RPMI7951 (cell line): Measurements from ENCODE around the gene LTV1. TPM values are rescaled to one million over a fixed set of nuclear protein-coding genes. Genes with fewer than 3 reads are reported as not detected.

Source experiments
- DNase-seq: peaks from one replicate; pipeline ENCODE4 v3.0.0-alpha.2; 2012; ENCODE audit warnings: low read depth
- total RNA-seq: library from RNA; depleted of rRNA; stranded (reverse); fragments of >200 nt; shearing (Covaris generic); gene quantifications from 2 replicates; pipeline ENCODE4 v1.2.3, GENCODE V29; 2014; rRNA removed

The LTV1 gene
- total RNA-seq, 1 experiment from 2014 or later = 30.5 TPM

- no peak for DNase-seq
These were observed 51.5 kb downstream of the LTV1 start for GRCh38 chr6:143894655-143895054.

DNA sequence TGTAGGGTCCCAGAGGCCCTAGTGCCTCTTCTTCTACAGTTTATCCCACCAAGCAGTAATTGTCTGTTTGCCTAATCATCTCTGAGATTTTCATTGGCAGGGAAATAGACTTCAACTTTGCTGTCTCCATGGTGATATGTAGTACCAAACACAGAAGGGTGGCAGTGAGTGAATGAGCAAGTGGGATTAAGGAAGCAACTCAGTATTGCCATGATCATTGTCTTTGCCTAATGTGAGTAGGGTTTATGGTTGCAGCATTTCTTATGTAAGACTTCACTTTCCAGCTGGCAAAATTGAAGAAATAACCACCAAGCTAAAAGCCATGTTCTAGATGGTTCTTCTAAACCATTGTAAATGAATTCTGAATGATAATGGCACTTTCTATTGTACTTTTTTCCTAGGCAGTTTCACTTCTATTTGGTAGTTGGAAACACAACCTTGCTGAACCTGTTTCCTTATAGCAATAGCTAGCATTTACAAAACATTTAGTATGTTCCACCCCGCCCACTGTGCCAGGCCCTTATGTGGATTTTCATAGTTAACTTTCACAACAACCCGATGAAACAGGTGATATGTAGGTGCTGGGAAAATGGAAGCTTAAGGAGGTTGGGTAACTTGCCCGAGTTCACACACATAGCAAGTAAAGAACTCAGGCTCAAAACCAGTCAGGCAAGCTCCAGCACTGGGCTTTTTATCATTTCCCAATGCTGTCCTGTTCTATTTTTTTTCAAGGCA, 53.2 kb downstream of the LTV1 start:
- DNase-seq = no peak

DNA sequence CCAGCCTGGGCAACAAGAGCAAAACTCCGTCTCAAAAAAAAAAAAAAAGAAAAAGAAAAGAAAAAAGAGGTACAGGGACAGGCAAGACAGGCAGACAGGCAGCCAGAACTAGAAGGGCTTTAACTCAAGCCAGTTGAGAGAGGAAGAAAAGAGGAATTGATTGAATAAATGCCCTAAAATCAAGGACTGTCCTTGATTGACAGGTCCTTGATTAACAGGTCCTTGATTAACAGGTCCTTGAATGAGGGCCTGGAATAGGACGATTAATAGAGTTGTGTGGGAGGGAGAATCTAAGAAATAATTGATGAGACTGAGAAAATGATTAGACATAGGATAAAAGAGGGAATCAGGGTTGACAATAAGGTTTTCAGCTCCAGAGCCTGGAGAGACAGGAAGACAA, 57.2 kb downstream of the LTV1 start:
- no peak for DNase-seq

DNA sequence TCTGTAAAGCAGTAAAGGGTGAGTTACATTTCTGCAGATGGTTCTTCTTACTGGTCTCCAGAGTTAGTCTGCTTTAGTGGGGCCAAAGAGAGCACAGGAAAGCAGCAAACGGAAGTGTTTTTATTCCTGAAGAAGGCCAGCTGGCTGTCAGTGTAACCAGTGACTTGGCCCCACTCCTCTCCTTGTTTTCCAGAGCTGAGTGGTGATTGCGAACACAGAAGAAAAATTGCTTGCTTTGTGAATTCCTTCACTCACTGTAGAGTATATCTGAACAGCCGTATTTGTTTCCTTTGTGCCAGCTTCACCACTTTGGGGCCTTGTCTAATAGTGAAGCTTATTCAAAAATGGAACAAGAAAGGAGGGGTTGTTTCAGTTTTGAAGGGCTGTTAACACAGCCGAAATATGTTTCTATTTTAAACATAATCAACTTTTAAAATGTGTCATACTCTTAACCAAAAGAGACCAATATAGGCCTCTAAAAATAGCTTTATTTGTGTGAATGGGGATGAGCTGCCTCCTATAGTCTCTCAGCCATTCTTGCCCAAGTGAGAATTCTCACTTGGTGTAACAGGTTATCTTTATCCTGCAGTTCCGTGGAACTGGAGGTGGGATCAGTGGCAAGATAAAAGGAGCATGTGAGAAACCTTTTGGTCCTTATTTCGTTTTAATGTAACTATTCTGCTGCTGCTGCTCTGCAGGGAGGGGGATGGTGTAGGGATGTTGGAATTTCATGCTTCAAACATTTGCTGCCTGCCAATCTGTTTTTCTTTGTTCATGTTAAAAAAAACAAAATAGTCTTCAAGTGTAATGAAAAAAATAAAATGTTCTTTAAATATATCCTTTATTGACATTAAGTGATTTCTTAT, 59.0 kb downstream of the LTV1 start:
- DNase-seq = peak; percentile 14

- no peak for DNase-seq
These were observed 59.7 kb downstream of the LTV1 start for GRCh38 chr6:143902827-143903226.

- no peak for DNase-seq
These were observed 67.9 kb downstream of the LTV1 start for GRCh38 chr6:143911028-143911427.

DNA sequence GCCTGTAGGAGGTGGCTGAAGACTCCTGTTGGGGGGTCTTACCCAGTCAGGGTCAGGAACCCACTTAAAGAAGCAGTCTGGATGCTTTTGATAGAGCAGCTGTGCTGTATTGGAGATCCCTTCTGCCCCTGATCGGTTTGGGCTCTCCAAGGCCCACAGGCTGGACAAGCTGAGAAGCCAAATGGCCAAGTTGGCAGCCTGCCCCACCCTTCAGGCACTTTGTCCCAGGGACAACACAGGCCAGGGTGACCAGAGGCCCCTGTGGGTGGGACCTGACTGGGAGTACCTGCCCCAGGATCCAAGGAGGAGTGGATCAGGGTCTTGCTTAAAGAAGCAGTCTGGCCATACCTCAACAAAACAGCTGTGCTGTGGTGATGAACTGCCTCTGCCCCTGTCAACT, 69.5 kb downstream of the LTV1 start:
- DNase-seq = no peak

Other genes starting within 250 kb of the LTV1 start
- 23.7 and 30.3 TPM in 2 replicates for gene PHACTR2, start 165.4 kb upstream of the LTV1 start, total RNA-seq
- gene ZC2HC1B, start 21.1 kb downstream of the LTV1 start, total RNA-seq = not detected in 2 replicates
- gene PLAGL1, start 164.9 kb downstream of the LTV1 start, total RNA-seq = 6.4 and 10.1 TPM in 2 replicates